Neural cell (in vitro differentiated cells): ENCODE measurements around the gene ACVR1B. TPM values are rescaled to one million over a fixed set of nuclear protein-coding genes. Genes with fewer than 3 reads are reported as not detected.

Experiments used
- H2AFZ ChIP-seq: fragments of 200-600, 300-800 bp; sonication (generic), shearing (Covaris generic); 2 replicates; pipeline ENCODE4 v1.6.0; 2014; ENCODE audit warnings: low read depth, mild to moderate bottlenecking, antibody characterized with exemption, low read length, moderate library complexity
- H3F3A ChIP-seq: fragments of 200-600 bp; shearing (Covaris generic); 2 replicates; pipeline ENCODE4 v1.6.1; 2016; ENCODE audit warnings: mild to moderate bottlenecking, moderate library complexity, mixed read lengths, antibody characterized with exemption, low read length; ENCODE audit not compliant: insufficient read depth, poor library complexity, severe bottlenecking
- H3K27ac ChIP-seq: fragments of 200-600, 300-800 bp; sonication (generic), shearing (Covaris generic); 2 replicates; pipeline ENCODE4 v1.5.1; 2014; ENCODE audit warnings: mild to moderate bottlenecking, low read length, moderate library complexity
- H3K27me3 ChIP-seq: fragments of 300-800, 200-600 bp; sonication (generic), shearing (Covaris generic); 2 replicates; pipeline ENCODE4 v1.6.0; 2014; ENCODE audit warnings: mild to moderate bottlenecking, low read depth, low read length, moderate library complexity; ENCODE audit not compliant: insufficient read depth
- H3K36me3 ChIP-seq: fragments of 300-800, 200-600 bp; sonication (generic), shearing (Covaris generic); 2 replicates; pipeline ENCODE4 v1.5.1; 2014; ENCODE audit warnings: mild to moderate bottlenecking, antibody characterized with exemption, low read length, moderate library complexity; ENCODE audit not compliant: insufficient read depth
- H3K4me2 ChIP-seq: fragments of 300-800, 200-600 bp; sonication (generic), shearing (Covaris generic); 2 replicates; pipeline ENCODE4 v1.6.0; 2014; ENCODE audit warnings: mild to moderate bottlenecking, low read length
- H3K4me3 ChIP-seq: fragments of 300-800, 200-600 bp; sonication (generic), shearing (Covaris generic); 2 replicates; pipeline ENCODE4 v1.5.1; 2014; ENCODE audit warnings: mild to moderate bottlenecking, low read length, moderate library complexity
- H3K79me2 ChIP-seq: fragments of 200-600 bp; shearing (Covaris generic); replicated peaks from 2 replicates; pipeline ENCODE4 v1.6.0; 2014; ENCODE audit warnings: mild to moderate bottlenecking, low read length, moderate library complexity; ENCODE audit not compliant: insufficient read depth
- H3K9ac ChIP-seq: fragments of 300-800, 200-600 bp; sonication (generic), shearing (Covaris generic); 2 replicates; pipeline ENCODE4 v1.6.1; 2016; ENCODE audit warnings: mild to moderate bottlenecking, low read length, mixed read lengths
- H3K9me2 ChIP-seq: fragments of 200-600 bp; shearing (Covaris generic); 2 replicates; pipeline ENCODE4 v1.6.1; 2016; ENCODE audit warnings: mild to moderate bottlenecking, low read length, mixed read lengths; ENCODE audit not compliant: insufficient read depth
- H3K9me3 ChIP-seq: fragments of 200-600, 300-800 bp; sonication (generic), shearing (Covaris generic); 2 replicates; pipeline ENCODE4 v1.6.1; 2016; ENCODE audit warnings: mild to moderate bottlenecking, mixed run types, low read length, moderate library complexity, mixed read lengths
- H4K20me1 ChIP-seq: fragments of 200-600 bp; shearing (Covaris generic); 2 replicates; pipeline ENCODE4 v1.6.1; 2016; ENCODE audit warnings: mild to moderate bottlenecking, mixed run types; ENCODE audit not compliant: insufficient read depth
- CTCF ChIP-seq: fragments of 450-650 bp; IDR thresholded peaks from 2 replicates; pipeline ENCODE4 v1.5.1; 2014; ENCODE audit warnings: antibody characterized with exemption, mild to moderate bottlenecking, moderate library complexity; ENCODE audit not compliant: poor library complexity, severe bottlenecking
- EP300 ChIP-seq: fragments of 450-650 bp; conservative IDR thresholded peaks from 2 replicates; pipeline ENCODE4 v1.6.1; 2014; ENCODE audit warnings: antibody characterized with exemption, mild to moderate bottlenecking, moderate library complexity; ENCODE audit not compliant: poor library complexity, severe bottlenecking
- EZH2 ChIP-seq: fragments of 200-600, 300-800 bp; shearing (Covaris generic), sonication (generic); IDR thresholded peaks from 2 replicates; pipeline ENCODE4 v1.6.1; 2014; ENCODE audit warnings: antibody characterized with exemption, low read length, borderline replicate concordance, mild to moderate bottlenecking; ENCODE audit not compliant: insufficient read depth, poor library complexity, severe bottlenecking
- MXI1 ChIP-seq: fragments of 450-650 bp; conservative IDR thresholded peaks from 2 replicates; pipeline ENCODE4 v1.6.1; 2014; ENCODE audit warnings: antibody characterized with exemption, mild to moderate bottlenecking; ENCODE audit not compliant: poor library complexity, severe bottlenecking
- POLR2AphosphoS5 ChIP-seq: IDR thresholded peaks from 2 replicates; pipeline ENCODE4 v1.6.1; 2012
- RAD21 ChIP-seq: fragments of 450-650 bp; conservative IDR thresholded peaks from 2 replicates; pipeline ENCODE4 v1.6.1; 2014; ENCODE audit warnings: antibody characterized with exemption, mild to moderate bottlenecking, moderate library complexity
- REST ChIP-seq: IDR thresholded peaks from 2 replicates; pipeline ENCODE4 v1.6.1; 2012; ENCODE audit warnings: borderline replicate concordance
- SMC3 ChIP-seq: fragments of 450-650 bp; conservative IDR thresholded peaks from 2 replicates; pipeline ENCODE4 v1.6.1; 2014; ENCODE audit warnings: antibody characterized with exemption, mild to moderate bottlenecking, moderate library complexity; ENCODE audit not compliant: poor library complexity
- TAF1 ChIP-seq: IDR thresholded peaks from 2 replicates; pipeline ENCODE4 v1.6.1; 2012; ENCODE audit warnings: low read depth
- polyA plus RNA-seq: library from polyadenylated mRNA; depleted of rRNA; stranded (reverse); fragments of >200 nt; gene quantifications from 2 replicates; pipeline ENCODE4 v1.2.3, GENCODE V29; 2014

The ACVR1B gene
- polyA plus RNA-seq, 1 donor from 2014 or later: 47.2 TPM

- Histone ChIP-seq H3K36me3 (peaks cover 10% of the 10 kb centered on the region), H3K79me2 (no peaks in the 10 kb centered on the region), H3K27me3 (no peaks in the 10 kb centered on the region), H3K9me3 (no peaks in the 10 kb centered on the region), H3K4me3 (no peak overlapping the region), H2AFZ (no peak overlapping the region), H3K27ac (no peak overlapping the region), H3F3A (no peaks in the 10 kb centered on the region), H4K20me1 (no peaks in the 10 kb centered on the region), H3K4me2 (no peak overlapping the region), H3K9ac (no peak overlapping the region), H3K9me2 (no peaks in the 10 kb centered on the region)
- no peak for TF ChIP-seq POLR2AphosphoS5
- TF ChIP-seq EZH2: no peak
- TF ChIP-seq RAD21: no peak
- no peak for TF ChIP-seq CTCF
- TF ChIP-seq EP300: no peak
- TF ChIP-seq SMC3: no peak
- no peak for TF ChIP-seq REST
- TF ChIP-seq TAF1: no peak
- TF ChIP-seq MXI1: no peak
These were observed 35.3 kb downstream of the ACVR1B start for GRCh38 chr12:51986834-51987233.

GRCh38 chr12:51992246-51992645 lies 40.7 kb downstream of the ACVR1B start:
- Histone ChIP-seq H4K20me1 (no peaks in the 10 kb centered on the region), H3K9me2 (no peaks in the 10 kb centered on the region), H3K4me3 (no peak overlapping the region), H3K9me3 (no peaks in the 10 kb centered on the region), H3K27me3 (no peaks in the 10 kb centered on the region), H3K79me2 (no peaks in the 10 kb centered on the region), H3K4me2 (no peak overlapping the region), H3F3A (no peaks in the 10 kb centered on the region), H3K36me3 (peaks cover 4% of the 10 kb centered on the region), H3K27ac (no peak overlapping the region), H2AFZ (no peak overlapping the region), H3K9ac (no peak overlapping the region)
- TF ChIP-seq MXI1: no peak
- no peak for TF ChIP-seq EP300
- TF ChIP-seq EZH2: no peak
- no peak for TF ChIP-seq SMC3
- TF ChIP-seq TAF1: no peak
- no peak for TF ChIP-seq CTCF
